KBM-7 (cell line): Measurements from ENCODE around the gene EHMT1.
"Not testable (repeated sequence)": the region's sequence is repeated elsewhere in the genome, so short reads cannot be mapped to it uniquely, and the experiment has no call there.

ENCODE experiments used
- DNase-seq: peaks from one replicate; pipeline ENCODE4 v3.0.0-alpha.2; 2015
- in situ Hi-C: fragments of 300-500 bp; cut with MboI; formaldehyde crosslinking; loops from 2 replicates; pipeline ENCODE4 v1.14.3; 2020; ENCODE audit warnings: low sequenced_read_pairs, low pct_unique_long_range_greater_than_20kb, mixed read lengths

Gene EHMT1

GRCh38 chr9:137703842-137704508, 85.2 kb downstream of the EHMT1 start:
- in situ Hi-C loops = no loop called here
- no peak for DNase-seq

DNA sequence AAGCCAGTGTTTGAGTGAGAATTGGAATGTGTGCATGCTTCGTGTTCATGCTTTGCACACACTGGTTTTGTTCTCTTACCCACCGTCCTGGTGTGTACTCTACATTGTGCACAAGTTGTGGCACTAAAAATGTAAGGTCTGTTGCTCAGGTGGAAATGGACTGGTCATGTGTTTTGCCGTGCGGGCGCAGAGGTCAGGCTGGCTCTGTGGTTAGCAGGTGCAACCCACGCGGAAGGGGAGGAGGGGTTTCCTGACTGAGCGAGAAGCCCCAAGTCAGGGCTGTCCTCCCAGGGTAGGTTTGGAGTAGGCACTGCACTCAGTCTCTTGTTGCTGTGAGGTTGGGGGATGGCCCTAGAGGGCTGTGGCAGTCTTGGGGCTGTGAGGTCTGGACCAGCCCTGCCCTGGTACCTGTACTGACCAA, 86.6 kb downstream of the EHMT1 start:
- in situ Hi-C loops = no loop called here
- no peak for DNase-seq

- in situ Hi-C loops = no loop called here
- no peak for DNase-seq
These were observed 87.1 kb downstream of the EHMT1 start for GRCh38 chr9:137705906-137706305.

- DNase-seq = no peak
- in situ Hi-C loops = no loop called here
These were observed 88.6 kb downstream of the EHMT1 start for GRCh38 chr9:137707361-137707760.

DNA sequence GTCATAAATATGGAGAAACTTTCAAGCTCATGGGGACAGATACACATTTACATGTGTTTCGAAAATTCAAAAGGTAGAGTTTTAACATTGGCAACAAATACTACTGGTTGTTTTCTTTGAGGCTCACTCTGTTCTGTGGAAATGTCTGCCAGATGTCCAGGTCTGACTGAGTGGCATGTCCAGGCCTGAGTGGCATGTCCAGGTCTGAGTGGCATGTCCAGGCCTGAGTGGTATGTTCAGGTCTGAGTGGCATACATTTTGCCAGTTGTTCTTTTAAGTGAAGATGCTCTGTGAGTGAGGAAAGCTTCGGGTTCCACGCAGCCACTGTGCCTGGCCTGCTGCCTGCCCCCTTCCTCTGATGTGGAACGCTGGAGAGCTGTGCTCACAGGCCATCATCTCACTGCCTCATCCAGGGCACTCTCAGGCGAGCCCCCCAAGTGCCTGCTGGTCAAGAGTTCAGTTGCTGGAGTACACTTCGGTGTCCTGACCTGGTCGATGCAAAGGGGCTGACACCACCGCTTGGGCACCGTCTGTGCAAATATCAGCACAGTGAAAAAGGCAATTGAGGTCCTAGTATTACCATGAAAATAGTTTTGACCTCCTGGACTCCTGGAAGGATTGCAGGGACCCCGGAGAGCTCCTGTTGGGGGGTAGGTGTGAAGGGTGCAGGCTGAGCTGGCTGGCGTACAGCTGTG, 89.9 kb downstream of the EHMT1 start:
- no peak for DNase-seq
- in situ Hi-C loops = no loop called here

GRCh38 chr9:137709411-137710101, 90.8 kb downstream of the EHMT1 start:
- in situ Hi-C loops = no loop called here

DNA sequence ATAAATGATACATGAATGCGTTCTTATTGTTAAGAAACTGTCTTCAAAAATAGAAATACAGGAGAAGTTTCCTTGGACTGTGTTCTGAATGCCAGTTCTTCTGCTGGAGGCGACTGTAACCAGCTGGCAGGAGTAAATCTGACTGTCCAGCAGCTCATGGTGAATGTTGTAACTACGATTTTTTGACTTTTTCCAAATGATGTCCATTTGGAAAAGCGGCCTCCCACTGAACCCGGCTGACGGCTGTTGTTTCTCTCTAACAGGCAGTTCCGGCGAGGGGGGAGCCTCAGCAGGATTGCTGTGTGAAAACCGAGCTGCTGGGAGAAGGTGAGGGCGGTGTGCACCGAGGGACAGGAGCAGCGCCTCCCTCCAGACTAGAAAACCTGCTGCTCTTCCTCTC, 91.9 kb downstream of the EHMT1 start:
- in situ Hi-C loops = no loop called here
- DNase-seq = no peak

More at GRCh38 chr9:137709411-137710101, 90.8 kb downstream of the EHMT1 start:
- DNase-seq = no peak

- no peak for DNase-seq
- in situ Hi-C loops = no loop called here
These were observed 92.9 kb downstream of the EHMT1 start for GRCh38 chr9:137711678-137712105.

DNA sequence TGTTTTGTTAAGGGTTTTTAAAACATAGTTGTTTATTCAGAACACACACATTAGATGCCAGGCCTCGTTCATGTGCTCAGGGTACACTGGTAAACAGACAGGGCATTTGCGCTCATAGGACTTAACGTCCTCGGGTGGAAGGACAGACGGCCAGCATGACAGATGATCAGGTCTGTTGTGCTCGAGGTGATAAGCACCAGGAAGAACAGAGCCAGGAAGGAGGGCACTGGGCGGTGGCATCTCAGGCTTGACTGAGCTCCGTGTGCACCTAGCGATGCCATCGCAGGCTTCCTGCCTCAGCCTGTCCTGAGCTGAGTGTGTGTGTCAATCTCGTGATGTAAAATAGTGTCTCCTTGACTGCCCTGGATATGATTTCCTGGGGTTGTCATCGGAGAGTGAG, 96.5 kb downstream of the EHMT1 start:
- no peak for DNase-seq
- in situ Hi-C loops = no loop called here

DNA sequence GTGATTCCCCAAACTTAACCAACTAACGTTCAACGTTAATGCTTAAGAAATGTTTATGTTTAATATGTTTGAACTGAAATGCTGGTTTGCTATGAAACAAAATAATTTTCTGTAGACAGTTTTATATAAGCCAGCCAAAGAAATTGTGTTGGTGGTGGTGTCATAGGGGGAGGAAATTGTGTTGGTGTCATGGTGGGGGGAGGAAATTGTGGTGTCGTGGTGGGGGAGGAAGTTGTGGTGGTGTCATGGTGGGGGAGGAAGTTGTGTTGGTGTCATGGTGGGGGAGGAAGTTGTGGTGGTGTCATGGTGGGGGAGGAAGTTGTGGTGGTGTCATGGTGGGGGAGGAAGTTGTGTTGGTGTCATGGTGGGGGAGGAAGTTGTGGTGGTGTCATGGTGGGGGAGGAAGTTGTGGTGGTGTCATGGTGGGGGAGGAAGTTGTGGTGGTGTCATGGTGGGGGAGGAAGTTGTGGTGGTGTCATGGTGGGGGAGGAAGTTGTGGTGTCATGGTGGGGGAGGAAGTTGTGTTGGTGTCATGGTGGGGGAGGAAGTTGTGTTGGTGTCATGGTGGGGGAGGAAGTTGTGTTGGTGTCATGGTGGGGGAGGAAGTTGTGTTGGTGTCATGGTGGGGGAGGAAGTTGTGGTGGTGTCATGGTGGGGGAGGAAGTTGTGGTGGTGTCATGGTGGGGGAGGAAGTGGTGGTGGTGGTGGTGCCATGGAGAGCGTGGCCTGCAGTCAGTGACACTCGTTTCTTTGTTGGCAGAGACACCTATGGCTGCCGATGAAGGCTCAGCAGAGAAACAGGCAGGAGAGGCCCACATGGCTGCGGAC, 97.3 kb downstream of the EHMT1 start:
- in situ Hi-C loops = not testable (repeated sequence)
- DNase-seq = peak; percentile 18

GRCh38 chr9:137716694-137717287, 98.0 kb downstream of the EHMT1 start:
- in situ Hi-C loops = no loop called here

DNA sequence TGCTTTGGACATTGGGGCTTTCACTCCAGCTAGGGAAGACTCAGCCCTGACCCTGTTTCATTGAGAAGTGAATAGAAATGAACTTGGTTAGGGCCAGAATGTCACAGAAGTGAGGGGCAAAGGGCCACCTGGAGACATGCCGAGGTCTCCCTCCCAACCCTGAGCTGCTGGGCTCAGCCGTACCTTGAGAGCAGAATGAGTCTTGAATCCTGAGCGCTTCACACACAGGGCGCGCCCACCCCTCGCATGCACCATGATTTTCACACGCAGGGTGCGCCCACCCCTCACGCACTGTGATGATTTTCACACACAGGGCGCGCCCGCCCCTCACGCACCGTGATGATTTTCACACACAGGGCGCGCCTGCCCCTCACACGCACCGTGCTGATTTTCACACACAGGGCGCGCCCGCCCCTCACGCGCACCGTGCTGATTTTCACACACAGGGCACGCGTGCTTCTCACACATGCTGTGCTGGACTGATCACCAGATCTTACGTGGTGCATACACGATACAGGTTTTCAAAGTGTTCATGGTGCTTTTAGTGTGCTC, 99.0 kb downstream of the EHMT1 start:
- no peak for DNase-seq
- in situ Hi-C loops = no loop called here

More at GRCh38 chr9:137716694-137717287, 98.0 kb downstream of the EHMT1 start:
- no peak for DNase-seq

DNA sequence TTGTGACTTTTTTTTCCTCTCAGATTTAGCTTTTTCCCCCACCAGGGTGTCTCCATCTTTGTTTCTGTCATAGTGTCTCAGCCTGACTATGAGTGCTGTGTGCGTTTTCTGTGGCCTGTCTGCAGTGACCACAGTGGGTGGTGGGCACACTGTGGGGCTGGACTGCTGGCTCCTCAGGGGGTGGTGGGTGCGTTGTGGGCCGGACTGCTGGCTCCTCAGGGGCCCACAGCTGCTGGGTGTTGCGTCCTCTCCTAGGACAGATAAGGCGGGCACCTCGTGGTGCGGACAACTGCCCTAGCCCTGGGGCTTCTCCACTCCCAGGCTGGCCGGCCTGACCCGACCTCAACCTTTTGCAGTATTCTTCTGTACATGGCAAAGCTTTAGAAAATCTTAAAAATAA, 100.4 kb downstream of the EHMT1 start:
- in situ Hi-C loops = no loop called here
- no peak for DNase-seq

DNA sequence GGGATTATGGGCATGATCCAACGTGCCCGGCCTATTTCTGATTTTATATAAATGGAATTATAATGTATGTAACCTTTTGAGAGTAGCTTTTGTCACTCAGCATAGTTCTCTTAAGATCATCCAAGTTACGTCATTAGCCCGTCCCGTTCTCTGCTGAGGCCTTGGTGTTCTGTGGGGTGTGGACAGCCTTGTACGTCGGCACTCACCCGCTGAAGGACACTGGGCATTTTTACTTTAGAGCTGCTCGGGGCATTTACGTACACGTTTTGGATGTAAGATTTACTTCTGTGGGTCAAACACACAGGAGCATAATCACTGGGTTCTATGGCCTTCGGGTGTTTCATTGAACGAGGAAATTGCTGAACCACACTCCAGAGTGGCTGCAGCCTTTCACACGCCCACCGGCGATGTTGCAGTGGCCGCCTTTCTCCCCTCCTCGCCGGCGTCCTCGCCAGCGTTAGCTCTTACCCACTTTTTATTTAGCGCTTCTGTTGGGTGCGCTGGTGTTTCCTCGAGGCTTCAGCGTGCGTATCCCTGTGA, 101.8 kb downstream of the EHMT1 start:
- in situ Hi-C loops = no loop called here
- no peak for DNase-seq

GRCh38 chr9:137721479-137721878, 102.7 kb downstream of the EHMT1 start:
- in situ Hi-C loops = no loop called here
- DNase-seq = no peak

DNA sequence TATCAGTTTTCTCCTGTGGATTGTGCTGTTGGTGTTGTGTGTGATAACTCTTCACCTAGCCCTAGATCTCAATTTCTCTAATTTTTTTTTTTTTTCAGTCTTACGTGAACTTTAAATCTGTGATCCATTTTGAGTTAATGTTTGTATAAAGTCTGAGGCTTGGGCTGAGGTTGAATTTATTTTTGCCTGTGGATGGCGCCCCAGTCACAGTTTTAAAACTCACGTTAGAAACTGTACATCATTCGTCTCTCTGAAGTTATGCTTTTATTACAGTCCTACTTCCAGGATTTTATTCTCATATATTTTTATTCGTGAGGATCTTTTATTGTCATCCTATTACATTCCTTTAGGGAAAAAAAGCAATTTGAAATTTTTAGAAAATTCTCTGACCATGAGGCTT, 103.1 kb downstream of the EHMT1 start:
- DNase-seq = no peak
- in situ Hi-C loops = no loop called here

DNA sequence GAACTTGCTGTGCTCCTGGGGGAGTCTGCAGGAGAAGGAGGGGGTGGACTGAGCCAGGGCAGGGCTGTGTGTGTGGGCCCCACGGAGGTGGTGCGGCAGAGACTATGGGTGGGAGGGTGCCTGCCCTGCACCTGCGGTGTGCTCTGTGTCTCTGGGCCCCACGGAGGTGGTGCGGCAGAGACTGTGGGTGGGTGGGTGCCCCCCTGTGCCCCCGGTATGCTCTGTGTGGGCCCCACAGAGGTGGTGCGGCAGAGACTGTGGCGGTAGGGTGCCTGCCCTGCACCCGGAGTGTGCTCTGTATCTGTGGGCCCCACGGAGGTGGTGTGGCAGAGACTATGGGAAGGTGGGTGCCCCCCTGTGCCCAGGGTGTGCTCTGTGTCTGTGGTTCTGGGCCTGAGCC, 103.7 kb downstream of the EHMT1 start:
- in situ Hi-C loops = no loop called here
- DNase-seq = no peak

- DNase-seq, in situ Hi-C loops: not testable (repeated sequence)
These were observed 104.6 kb downstream of the EHMT1 start for GRCh38 chr9:137723356-137723755.
